Measurements from ENCODE around the gene TEAD1.

DNA sequence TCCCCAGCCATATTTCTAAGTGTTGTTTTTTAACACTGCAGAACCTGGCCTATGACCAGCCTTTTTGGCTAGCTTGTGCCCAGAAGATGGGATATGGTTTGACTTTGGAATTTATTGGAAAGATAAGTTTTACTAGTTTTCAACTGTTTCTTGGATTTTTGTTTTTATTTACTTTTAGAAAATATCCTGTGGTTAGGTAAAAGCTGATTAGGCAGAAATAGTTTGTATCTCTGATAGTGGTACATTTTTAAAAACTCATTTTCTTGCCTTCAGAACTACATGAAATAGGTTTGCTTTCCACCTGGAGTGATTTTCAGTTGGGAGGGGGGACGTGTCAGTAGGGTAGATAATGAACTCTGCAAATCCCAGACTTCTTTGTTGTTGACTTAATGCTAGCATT, 243.6 kb downstream of the TEAD1 start:
- TF ChIP-seq, protein P1, sequence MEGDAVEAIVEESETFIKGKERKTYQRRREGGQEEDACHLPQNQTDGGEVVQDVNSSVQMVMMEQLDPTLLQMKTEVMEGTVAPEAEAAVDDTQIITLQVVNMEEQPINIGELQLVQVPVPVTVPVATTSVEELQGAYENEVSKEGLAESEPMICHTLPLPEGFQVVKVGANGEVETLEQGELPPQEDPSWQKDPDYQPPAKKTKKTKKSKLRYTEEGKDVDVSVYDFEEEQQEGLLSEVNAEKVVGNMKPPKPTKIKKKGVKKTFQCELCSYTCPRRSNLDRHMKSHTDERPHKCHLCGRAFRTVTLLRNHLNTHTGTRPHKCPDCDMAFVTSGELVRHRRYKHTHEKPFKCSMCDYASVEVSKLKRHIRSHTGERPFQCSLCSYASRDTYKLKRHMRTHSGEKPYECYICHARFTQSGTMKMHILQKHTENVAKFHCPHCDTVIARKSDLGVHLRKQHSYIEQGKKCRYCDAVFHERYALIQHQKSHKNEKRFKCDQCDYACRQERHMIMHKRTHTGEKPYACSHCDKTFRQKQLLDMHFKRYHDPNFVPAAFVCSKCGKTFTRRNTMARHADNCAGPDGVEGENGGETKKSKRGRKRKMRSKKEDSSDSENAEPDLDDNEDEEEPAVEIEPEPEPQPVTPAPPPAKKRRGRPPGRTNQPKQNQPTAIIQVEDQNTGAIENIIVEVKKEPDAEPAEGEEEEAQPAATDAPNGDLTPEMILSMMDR (IDR thresholded peaks at IDR 0.05 in 2 of 3, conservative IDR thresholded peaks at IDR 0.05 in 1 of 3; ENCODE audit: control insufficient read depth in 2 of 3, extremely low read depth in 1 of 3, insufficient read depth in 1 of 3, low read depth in 3 of 3, low read length in 3 of 3), result no peak
- TF ChIP-seq JUNB (IDR thresholded peaks at IDR 0.05) (no peak), BCL11A (IDR thresholded peaks at IDR 0.05; ENCODE audit: low read depth, low read length) (no peak), SMC3 (IDR thresholded peaks at IDR 0.05; ENCODE audit: borderline replicate concordance, low read length) (no peak), ZNF207 (IDR thresholded peaks at IDR 0.05; ENCODE audit: borderline replicate concordance) (no peak), MYC (IDR thresholded peaks at IDR 0.05; ENCODE audit: insufficient read depth, insufficient read length, insufficient replicate concordance, low read length, severe bottlenecking) (no peak), CHD2 (IDR thresholded peaks at IDR 0.05; ENCODE audit: borderline replicate concordance, low read depth, low read length) (no peak), RBBP5 (conservative IDR thresholded peaks at IDR 0.05) (no peak), SIX5 (IDR thresholded peaks at IDR 0.05; ENCODE audit: low read depth, low read length, severe bottlenecking) (no peak), FOXK2 (IDR thresholded peaks at IDR 0.05) (no peak), POLR2AphosphoS2 (IDR thresholded peaks at IDR 0.05; ENCODE audit: low read depth, low read length) (no peak), CREB1 (IDR thresholded peaks at IDR 0.05; ENCODE audit: low read depth) (no peak)
- TF ChIP-seq, protein P2, sequence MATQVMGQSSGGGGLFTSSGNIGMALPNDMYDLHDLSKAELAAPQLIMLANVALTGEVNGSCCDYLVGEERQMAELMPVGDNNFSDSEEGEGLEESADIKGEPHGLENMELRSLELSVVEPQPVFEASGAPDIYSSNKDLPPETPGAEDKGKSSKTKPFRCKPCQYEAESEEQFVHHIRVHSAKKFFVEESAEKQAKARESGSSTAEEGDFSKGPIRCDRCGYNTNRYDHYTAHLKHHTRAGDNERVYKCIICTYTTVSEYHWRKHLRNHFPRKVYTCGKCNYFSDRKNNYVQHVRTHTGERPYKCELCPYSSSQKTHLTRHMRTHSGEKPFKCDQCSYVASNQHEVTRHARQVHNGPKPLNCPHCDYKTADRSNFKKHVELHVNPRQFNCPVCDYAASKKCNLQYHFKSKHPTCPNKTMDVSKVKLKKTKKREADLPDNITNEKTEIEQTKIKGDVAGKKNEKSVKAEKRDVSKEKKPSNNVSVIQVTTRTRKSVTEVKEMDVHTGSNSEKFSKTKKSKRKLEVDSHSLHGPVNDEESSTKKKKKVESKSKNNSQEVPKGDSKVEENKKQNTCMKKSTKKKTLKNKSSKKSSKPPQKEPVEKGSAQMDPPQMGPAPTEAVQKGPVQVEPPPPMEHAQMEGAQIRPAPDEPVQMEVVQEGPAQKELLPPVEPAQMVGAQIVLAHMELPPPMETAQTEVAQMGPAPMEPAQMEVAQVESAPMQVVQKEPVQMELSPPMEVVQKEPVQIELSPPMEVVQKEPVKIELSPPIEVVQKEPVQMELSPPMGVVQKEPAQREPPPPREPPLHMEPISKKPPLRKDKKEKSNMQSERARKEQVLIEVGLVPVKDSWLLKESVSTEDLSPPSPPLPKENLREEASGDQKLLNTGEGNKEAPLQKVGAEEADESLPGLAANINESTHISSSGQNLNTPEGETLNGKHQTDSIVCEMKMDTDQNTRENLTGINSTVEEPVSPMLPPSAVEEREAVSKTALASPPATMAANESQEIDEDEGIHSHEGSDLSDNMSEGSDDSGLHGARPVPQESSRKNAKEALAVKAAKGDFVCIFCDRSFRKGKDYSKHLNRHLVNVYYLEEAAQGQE (IDR thresholded peaks at IDR 0.05; ENCODE audit: low read depth, low read length), result no peak
